22Rv1 (cell line): ENCODE results near the gene DAGLA.

Experiments
- CTCF ChIP-seq: fragments of 450-650 bp; IDR thresholded peaks from 2 replicates; pipeline ENCODE4 v1.5.1; 2017; ENCODE audit warnings: mild to moderate bottlenecking
- ZFX ChIP-seq: fragments of 450-650 bp; IDR thresholded peaks from 2 replicates; pipeline ENCODE4 v1.6.1; 2017; ENCODE audit warnings: antibody characterized with exemption, borderline replicate concordance

- no peak for TF ChIP-seq CTCF
- TF ChIP-seq ZFX, result no peak
These were observed 113.6 kb downstream of the DAGLA start for GRCh38 chr11:61793829-61794204.
